ENCODE results near the gene MN1. TPM values are rescaled to one million over a fixed set of nuclear protein-coding genes. Genes with fewer than 3 reads are reported as not detected.

The MN1 gene
- total RNA-seq, 2 experiments from 2014 or later = 0.27 to 0.28 TPM

DNA sequence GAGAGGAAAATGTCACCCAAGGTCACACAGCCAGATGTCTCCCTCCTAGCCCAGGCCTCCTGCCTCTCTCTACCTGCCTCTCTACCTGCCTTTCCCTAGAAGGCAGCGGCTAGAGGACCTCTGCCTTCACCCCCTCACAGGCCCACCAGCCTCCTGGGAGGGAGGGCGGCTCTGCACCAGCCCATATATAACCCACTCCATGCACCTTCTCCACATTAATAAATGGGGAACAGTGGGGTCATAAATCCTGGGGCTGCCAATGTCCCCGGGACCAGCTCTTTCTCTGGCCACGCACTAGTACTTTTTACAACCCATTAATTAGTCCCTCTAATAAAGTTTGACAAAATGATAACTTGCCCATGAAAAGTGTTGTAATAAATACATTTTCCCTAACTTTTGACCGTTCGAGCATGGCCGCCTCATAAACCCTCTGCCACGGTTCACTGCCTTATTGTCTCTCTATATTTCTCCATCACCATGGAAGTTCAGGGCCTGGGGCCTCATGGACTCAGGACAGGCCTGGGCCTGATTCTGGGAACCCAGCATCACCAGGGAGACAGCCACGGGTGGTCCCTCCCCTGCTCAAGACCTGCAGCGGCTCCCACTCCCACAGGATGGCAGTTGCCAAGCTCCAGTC lies 102.1 kb downstream of the MN1 start:
- ATAC-seq (ENCODE audit: poor library complexity) = no peak
- no peaks in the 10 kb centered on the region for H3K4me1 ChIP-seq (ENCODE audit: insufficient read depth, low read length)
- no peak overlapping the region for H3K27ac Mint-ChIP-seq
- no peaks in the 10 kb centered on the region for H3K27me3 Mint-ChIP-seq
- H3K9me3 Mint-ChIP-seq = peaks cover 8% of the 10 kb centered on the region
- no peak overlapping the region for H3K27ac ChIP-seq (ENCODE audit: low read depth in 1 of 2, low read length in 2 of 2)
- peaks cover 0 to 2% of the 10 kb centered on the region in 2 experiments for H3K27me3 ChIP-seq (ENCODE audit: control insufficient read depth in 1 of 2, insufficient read depth in 2 of 2, low read length in 2 of 2)
- ChIA-PET POLR2A (no interaction called here), CTCF (no interaction called here)
- TF ChIP-seq, protein P1, sequence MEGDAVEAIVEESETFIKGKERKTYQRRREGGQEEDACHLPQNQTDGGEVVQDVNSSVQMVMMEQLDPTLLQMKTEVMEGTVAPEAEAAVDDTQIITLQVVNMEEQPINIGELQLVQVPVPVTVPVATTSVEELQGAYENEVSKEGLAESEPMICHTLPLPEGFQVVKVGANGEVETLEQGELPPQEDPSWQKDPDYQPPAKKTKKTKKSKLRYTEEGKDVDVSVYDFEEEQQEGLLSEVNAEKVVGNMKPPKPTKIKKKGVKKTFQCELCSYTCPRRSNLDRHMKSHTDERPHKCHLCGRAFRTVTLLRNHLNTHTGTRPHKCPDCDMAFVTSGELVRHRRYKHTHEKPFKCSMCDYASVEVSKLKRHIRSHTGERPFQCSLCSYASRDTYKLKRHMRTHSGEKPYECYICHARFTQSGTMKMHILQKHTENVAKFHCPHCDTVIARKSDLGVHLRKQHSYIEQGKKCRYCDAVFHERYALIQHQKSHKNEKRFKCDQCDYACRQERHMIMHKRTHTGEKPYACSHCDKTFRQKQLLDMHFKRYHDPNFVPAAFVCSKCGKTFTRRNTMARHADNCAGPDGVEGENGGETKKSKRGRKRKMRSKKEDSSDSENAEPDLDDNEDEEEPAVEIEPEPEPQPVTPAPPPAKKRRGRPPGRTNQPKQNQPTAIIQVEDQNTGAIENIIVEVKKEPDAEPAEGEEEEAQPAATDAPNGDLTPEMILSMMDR (IDR thresholded peaks at IDR 0.05) = no peak
- H3K4me3 Mint-ChIP-seq = no peak overlapping the region
- no peaks in the 10 kb centered on the region for H3K4me1 Mint-ChIP-seq (ENCODE audit: low read depth)
- no peaks in the 10 kb centered on the region for H3K36me3 Mint-ChIP-seq (ENCODE audit: low read depth)
- no peak overlapping the region for H3K4me3 ChIP-seq (ENCODE audit: low read length)
- DNase-seq = no peak
- intact Hi-C loops (cut with DNase I, micrococcal nuclease) = no loop called here
- H3K9me3 ChIP-seq (ENCODE audit: control insufficient read depth in 1 of 2, insufficient read depth in 1 of 2, low read length in 2 of 2) = peaks cover 0 to 34% of the 10 kb centered on the region in 2 experiments
- no peaks in the 10 kb centered on the region for H3K36me3 ChIP-seq (ENCODE audit: insufficient read depth, low read length)

GRCh38 chr22:27698813-27699212 lies 102.7 kb downstream of the MN1 start:
- TF ChIP-seq, protein P1 (IDR thresholded peaks at IDR 0.05) = no peak
- H3K27me3 Mint-ChIP-seq = no peaks in the 10 kb centered on the region
- H3K9me3 Mint-ChIP-seq = peaks cover 7% of the 10 kb centered on the region
- ChIA-PET POLR2A (no interaction called here), CTCF (no interaction called here)
- ATAC-seq (ENCODE audit: poor library complexity) = no peak
- no peak overlapping the region for H3K27ac Mint-ChIP-seq
- Histone ChIP-seq H3K4me1 (ENCODE audit: insufficient read depth, low read length) (no peaks in the 10 kb centered on the region), H3K4me3 (ENCODE audit: low read length) (no peak overlapping the region), H3K27me3 (ENCODE audit: control insufficient read depth in 1 of 2, insufficient read depth in 2 of 2, low read length in 2 of 2) (peaks cover 0 to 2% of the 10 kb centered on the region in 2 experiments), H3K36me3 (ENCODE audit: insufficient read depth, low read length) (no peaks in the 10 kb centered on the region), H3K9me3 (ENCODE audit: control insufficient read depth in 1 of 2, insufficient read depth in 1 of 2, low read length in 2 of 2) (peaks cover 0 to 33% of the 10 kb centered on the region in 2 experiments), H3K27ac (ENCODE audit: low read depth in 1 of 2, low read length in 2 of 2) (no peak overlapping the region)
- no peak overlapping the region for H3K4me3 Mint-ChIP-seq
- no peaks in the 10 kb centered on the region for H3K4me1 Mint-ChIP-seq (ENCODE audit: low read depth)
- intact Hi-C loops (cut with DNase I, micrococcal nuclease) = no loop called here
- H3K36me3 Mint-ChIP-seq (ENCODE audit: low read depth) = no peaks in the 10 kb centered on the region
- DNase-seq = no peak

Other genes with a start within 250 kb of the MN1 start
- gene PITPNB, start 117.5 kb upstream of the MN1 start, total RNA-seq = 10 to 100 TPM; 37.6 to 38.7 TPM